Immature natural killer cell (primary cell): ENCODE data around the gene CYBRD1. TPM values are rescaled to one million over a fixed set of nuclear protein-coding genes. Genes with fewer than 3 reads are reported as not detected.

Experiments
- DNase-seq, 3 donors: peaks; one replicate each; pipeline ENCODE4 v3.0.0; 2022; ENCODE audit warnings: mixed read lengths in 1 of 3
- H3K27ac Mint-ChIP-seq, 6 donors: one replicate each; pipeline ENCODE4 v1.8.0; 2020; ENCODE audit warnings: mixed read lengths in 6 of 6, mild to moderate bottlenecking in 5 of 6, inconsistent platforms in 4 of 6, moderate library complexity in 3 of 6
- H3K27me3 Mint-ChIP-seq, 3 donors: one replicate each; pipeline ENCODE4 v1.8.0; 2020 to 2021; ENCODE audit warnings: low read depth in 3 of 3, mild to moderate bottlenecking in 3 of 3, mixed read lengths in 3 of 3, moderate library complexity in 3 of 3, inconsistent platforms in 1 of 3
- H3K36me3 Mint-ChIP-seq, 3 donors: one replicate each; pipeline ENCODE4 v1.8.0; 2020; ENCODE audit warnings: mixed read lengths in 3 of 3, inconsistent platforms in 2 of 3, mild to moderate bottlenecking in 2 of 3
- H3K4me1 Mint-ChIP-seq, 2 donors: one replicate each; pipeline ENCODE4 v1.8.0; 2020; ENCODE audit warnings: inconsistent platforms in 2 of 2, mild to moderate bottlenecking in 2 of 2, mixed read lengths in 2 of 2, moderate library complexity in 1 of 2
- H3K4me3 Mint-ChIP-seq, 5 donors: one replicate each; pipeline ENCODE4 v1.8.0; 2020; ENCODE audit warnings: mild to moderate bottlenecking in 5 of 5, mixed read lengths in 5 of 5, inconsistent platforms in 3 of 5, moderate library complexity in 3 of 5
- H3K9me3 Mint-ChIP-seq, 6 donors: one replicate each; pipeline ENCODE4 v1.8.0; 2020; ENCODE audit warnings: mild to moderate bottlenecking in 6 of 6, mixed read lengths in 6 of 6, inconsistent platforms in 4 of 6, moderate library complexity in 3 of 6
- polyA plus RNA-seq, 3 donors: library from polyadenylated mRNA; unstranded; fragments of 300-500 nt; fragmentation: Illumina TruSeq; gene quantifications; one replicate each; pipeline ENCODE4 v1.2.3, GENCODE V29; 2021

CYBRD1 gene
- polyA plus RNA-seq, 3 donors from 2014 or later: 17.4 to 32.1 (median 22.3) TPM

DNA sequence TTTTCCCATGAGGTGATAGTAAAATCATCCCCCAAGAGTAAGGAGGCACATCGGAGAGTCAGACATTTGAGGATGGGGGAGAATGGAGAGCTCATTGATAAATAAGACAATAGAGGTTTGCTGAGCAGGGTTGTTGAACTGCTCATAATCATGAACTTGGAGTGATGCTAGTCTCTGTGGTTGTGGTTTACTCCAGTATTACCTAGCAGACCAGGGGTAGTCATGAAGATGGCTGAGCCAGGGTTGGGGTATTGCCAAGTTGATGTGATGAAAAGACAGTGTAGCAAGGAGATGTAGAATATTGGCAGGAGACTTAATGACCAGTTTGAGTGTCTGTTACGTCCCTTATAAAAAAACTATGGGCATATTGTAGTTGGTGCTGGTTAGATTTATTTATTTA lies 25.4 kb downstream of the CYBRD1 start:
- H3K4me3 Mint-ChIP-seq: no peak overlapping the region
- DNase-seq: no peak
- peaks cover 0 to 2% (median 0%) of the 10 kb centered on the region in 3 donors for H3K27me3 Mint-ChIP-seq
- H3K27ac Mint-ChIP-seq: peak overlapping the region in 1 of 6 donors; percentile 59
- no peaks in the 10 kb centered on the region for H3K9me3 Mint-ChIP-seq
- H3K36me3 Mint-ChIP-seq: peaks cover 0 to 4% (median 3%) of the 10 kb centered on the region in 3 donors
- H3K4me1 Mint-ChIP-seq: peaks cover 8 to 20% of the 10 kb centered on the region in 2 donors

- peaks cover 8 to 20% of the 10 kb centered on the region in 2 donors for H3K4me1 Mint-ChIP-seq
- H3K27me3 Mint-ChIP-seq: peaks cover 0 to 4% (median 2%) of the 10 kb centered on the region in 3 donors
- H3K36me3 Mint-ChIP-seq: peaks cover 4 to 8% (median 5%) of the 10 kb centered on the region in 3 donors
- no peak for DNase-seq
- no peak overlapping the region for H3K4me3 Mint-ChIP-seq
- no peaks in the 10 kb centered on the region for H3K9me3 Mint-ChIP-seq
- no peak overlapping the region for H3K27ac Mint-ChIP-seq
These were observed 28.3 kb downstream of the CYBRD1 start for GRCh38 chr2:171550613-171551012.

- Mint-ChIP-seq H3K4me1 (peaks cover 3 to 10% of the 10 kb centered on the region in 2 donors), H3K9me3 (no peaks in the 10 kb centered on the region), H3K27ac (no peak overlapping the region), H3K27me3 (peaks cover 0 to 4% (median 2%) of the 10 kb centered on the region in 3 donors), H3K36me3 (peaks cover 9 to 15% (median 10%) of the 10 kb centered on the region in 3 donors), H3K4me3 (no peak overlapping the region)
- no peak for DNase-seq
These were observed 29.6 kb downstream of the CYBRD1 start for GRCh38 chr2:171551836-171552235.

DNA sequence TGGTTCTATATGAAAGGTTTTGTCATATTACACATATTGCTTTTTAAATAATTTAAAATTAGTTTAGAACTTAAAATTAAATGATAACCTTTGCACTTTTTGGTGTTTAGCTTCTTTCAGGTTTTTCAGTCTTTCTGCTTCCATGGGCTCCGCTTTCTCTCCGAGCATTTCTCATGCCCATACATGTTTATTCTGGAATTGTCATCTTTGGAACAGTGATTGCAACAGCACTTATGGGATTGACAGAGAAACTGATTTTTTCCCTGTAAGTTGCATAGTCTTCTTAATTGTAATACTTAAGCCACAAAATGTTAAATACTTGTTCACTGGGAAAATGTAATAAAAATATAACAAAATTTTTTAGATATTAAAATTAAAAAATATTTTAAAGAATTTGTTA lies 31.0 kb downstream of the CYBRD1 start:
- Mint-ChIP-seq H3K27ac (no peak overlapping the region), H3K27me3 (peaks cover 0 to 4% (median 2%) of the 10 kb centered on the region in 3 donors), H3K9me3 (no peaks in the 10 kb centered on the region), H3K4me3 (no peak overlapping the region), H3K36me3 (peaks cover 9 to 15% (median 10%) of the 10 kb centered on the region in 3 donors), H3K4me1 (no peaks in the 10 kb centered on the region)
- DNase-seq: no peak

DNA sequence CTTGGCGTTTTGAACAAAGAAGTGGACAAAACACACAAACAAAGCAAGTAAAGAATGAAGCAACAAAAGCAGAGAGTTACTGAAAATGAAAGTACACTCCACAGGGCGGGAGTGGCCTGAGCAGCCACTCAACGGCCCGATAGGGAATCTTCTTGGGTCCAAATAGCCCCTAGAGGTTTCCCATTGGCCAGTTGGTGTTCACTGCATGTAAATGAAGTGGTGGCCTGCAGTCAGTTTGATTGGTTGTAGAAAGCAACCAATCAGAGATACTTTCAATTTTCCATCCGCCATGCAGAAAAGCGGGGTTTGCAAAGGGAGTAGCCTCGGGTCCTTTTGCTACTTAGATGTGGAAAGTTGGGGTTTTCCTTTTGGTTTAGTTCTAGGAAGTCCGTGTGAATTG lies 31.6 kb downstream of the CYBRD1 start:
- peaks cover 0 to 4% (median 3%) of the 10 kb centered on the region in 3 donors for H3K27me3 Mint-ChIP-seq
- no peaks in the 10 kb centered on the region for H3K4me1 Mint-ChIP-seq
- peaks cover 9 to 15% (median 10%) of the 10 kb centered on the region in 3 donors for H3K36me3 Mint-ChIP-seq
- DNase-seq: peak in 1 of 3 donors; percentile 62
- H3K9me3 Mint-ChIP-seq: no peaks in the 10 kb centered on the region
- peak overlapping the region in 1 of 6 donors; percentile 35 for H3K27ac Mint-ChIP-seq
- H3K4me3 Mint-ChIP-seq: peak overlapping the region in 1 of 5 donors; percentile 68

DNA sequence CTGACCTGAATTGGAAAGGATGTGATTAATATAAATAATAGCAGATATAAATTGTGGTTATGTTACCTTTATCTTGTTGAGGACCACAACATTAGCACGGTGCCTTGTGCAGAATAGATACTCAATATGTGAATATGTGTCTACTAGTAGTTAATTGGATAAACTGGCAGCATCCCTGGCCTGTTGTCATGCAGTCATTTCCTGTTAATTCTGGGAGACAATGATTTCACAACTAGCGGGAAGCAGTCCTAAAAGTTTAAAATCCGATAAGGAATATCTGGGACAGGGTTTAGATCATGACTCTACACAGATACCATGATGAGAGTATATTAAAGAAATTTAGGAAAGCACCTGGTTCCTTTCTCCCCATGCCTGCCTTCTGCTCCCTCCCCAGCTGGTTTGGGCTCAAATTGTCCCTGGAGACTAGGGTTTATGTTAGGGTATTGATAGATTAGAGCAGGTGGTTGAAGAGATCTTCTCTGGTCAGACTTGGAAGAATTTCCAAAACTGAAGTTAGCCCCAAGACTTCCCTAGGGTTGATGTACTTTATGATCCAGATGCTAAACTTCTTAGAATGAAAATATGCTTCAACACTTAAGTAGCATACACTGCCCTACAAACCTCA lies 32.8 kb downstream of the CYBRD1 start:
- Mint-ChIP-seq H3K36me3 (peaks cover 9 to 15% (median 10%) of the 10 kb centered on the region in 3 donors), H3K27ac (no peak overlapping the region), H3K4me3 (no peak overlapping the region), H3K27me3 (peaks cover 0 to 4% (median 4%) of the 10 kb centered on the region in 3 donors), H3K4me1 (no peaks in the 10 kb centered on the region), H3K9me3 (no peaks in the 10 kb centered on the region)
- DNase-seq: no peak

GRCh38 chr2:171557363-171557762 lies 35.1 kb downstream of the CYBRD1 start:
- H3K4me3 Mint-ChIP-seq: no peak overlapping the region
- H3K36me3 Mint-ChIP-seq: peaks cover 9 to 15% (median 10%) of the 10 kb centered on the region in 3 donors
- no peak for DNase-seq
- no peaks in the 10 kb centered on the region for H3K4me1 Mint-ChIP-seq
- H3K27me3 Mint-ChIP-seq: peaks cover 0 to 4% (median 2%) of the 10 kb centered on the region in 3 donors
- H3K9me3 Mint-ChIP-seq: no peaks in the 10 kb centered on the region
- H3K27ac Mint-ChIP-seq: no peak overlapping the region

GRCh38 chr2:171563301-171563700 lies 41.0 kb downstream of the CYBRD1 start:
- no peak overlapping the region for H3K27ac Mint-ChIP-seq
- peaks cover 0 to 3% (median 0%) of the 10 kb centered on the region in 3 donors for H3K27me3 Mint-ChIP-seq
- H3K36me3 Mint-ChIP-seq: no peaks in the 10 kb centered on the region
- H3K4me3 Mint-ChIP-seq: no peak overlapping the region
- no peaks in the 10 kb centered on the region for H3K9me3 Mint-ChIP-seq
- H3K4me1 Mint-ChIP-seq: no peaks in the 10 kb centered on the region
- DNase-seq: no peak

- no peak overlapping the region for H3K4me3 Mint-ChIP-seq
- H3K27ac Mint-ChIP-seq: no peak overlapping the region
- no peaks in the 10 kb centered on the region for H3K36me3 Mint-ChIP-seq
- H3K9me3 Mint-ChIP-seq: no peaks in the 10 kb centered on the region
- H3K27me3 Mint-ChIP-seq: peaks cover 0 to 2% (median 1%) of the 10 kb centered on the region in 3 donors
- no peaks in the 10 kb centered on the region for H3K4me1 Mint-ChIP-seq
- DNase-seq: no peak
These were observed 42.2 kb downstream of the CYBRD1 start for GRCh38 chr2:171564463-171564862.

- H3K4me3 Mint-ChIP-seq: no peak overlapping the region
- H3K9me3 Mint-ChIP-seq: no peaks in the 10 kb centered on the region
- no peak overlapping the region for H3K27ac Mint-ChIP-seq
- no peaks in the 10 kb centered on the region for H3K36me3 Mint-ChIP-seq
- DNase-seq: no peak
- no peaks in the 10 kb centered on the region for H3K4me1 Mint-ChIP-seq
- H3K27me3 Mint-ChIP-seq: peaks cover 0 to 2% (median 1%) of the 10 kb centered on the region in 3 donors
These were observed 43.8 kb downstream of the CYBRD1 start for GRCh38 chr2:171566057-171566456.

GRCh38 chr2:171566753-171567152 lies 44.5 kb downstream of the CYBRD1 start:
- Mint-ChIP-seq H3K27ac (no peak overlapping the region), H3K27me3 (peaks cover 0 to 2% (median 1%) of the 10 kb centered on the region in 3 donors), H3K4me1 (no peaks in the 10 kb centered on the region)

DNA sequence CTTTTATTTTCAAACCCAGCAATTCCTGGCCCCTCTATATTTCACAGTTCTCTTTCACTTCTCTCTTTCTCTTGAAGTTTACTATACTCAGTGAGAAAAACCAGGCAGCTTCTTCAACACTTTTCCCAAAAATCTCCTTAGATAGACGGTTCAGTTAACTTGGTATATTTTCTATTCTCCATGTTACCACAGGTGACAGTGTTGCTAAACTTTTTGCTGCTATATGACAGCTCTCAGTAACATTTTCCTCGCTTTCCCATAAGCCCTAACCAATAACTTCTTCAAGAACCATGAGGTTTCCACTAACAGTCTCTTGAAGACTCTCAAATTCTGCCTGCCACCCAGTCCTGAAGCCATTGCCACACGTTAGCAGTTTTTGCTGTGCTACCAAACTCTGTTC lies 45.8 kb downstream of the CYBRD1 start:
- no peak for DNase-seq
- peaks cover 0 to 2% (median 1%) of the 10 kb centered on the region in 3 donors for H3K27me3 Mint-ChIP-seq
- no peak overlapping the region for H3K4me3 Mint-ChIP-seq
- no peaks in the 10 kb centered on the region for H3K9me3 Mint-ChIP-seq
- H3K27ac Mint-ChIP-seq: no peak overlapping the region
- H3K4me1 Mint-ChIP-seq: no peaks in the 10 kb centered on the region
- H3K36me3 Mint-ChIP-seq: no peaks in the 10 kb centered on the region

More at GRCh38 chr2:171566753-171567152, 44.5 kb downstream of the CYBRD1 start:
- DNase-seq: no peak
- no peak overlapping the region for H3K4me3 Mint-ChIP-seq
- no peaks in the 10 kb centered on the region for H3K9me3 Mint-ChIP-seq
- H3K36me3 Mint-ChIP-seq: no peaks in the 10 kb centered on the region

DNA sequence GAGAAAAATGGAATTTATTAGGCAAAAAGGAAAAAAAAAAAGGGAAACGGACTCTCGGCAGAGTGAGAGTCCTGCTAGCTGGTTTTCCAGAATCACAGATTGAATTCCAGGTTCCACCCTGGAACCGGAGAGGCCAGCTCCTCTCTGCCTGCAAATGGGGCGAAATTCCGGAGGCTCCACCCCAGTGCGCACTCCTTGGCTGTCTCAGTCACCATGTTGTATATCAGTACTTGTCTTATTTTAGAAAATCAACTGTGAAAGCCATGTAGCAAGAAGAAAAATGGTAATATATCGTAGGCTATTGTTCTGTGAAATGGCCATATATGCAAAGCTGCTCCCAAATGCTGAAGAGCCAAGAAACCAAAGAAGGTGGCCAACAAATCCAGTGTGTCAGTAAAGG lies 49.4 kb downstream of the CYBRD1 start:
- DNase-seq: no peak
- Mint-ChIP-seq H3K4me3 (no peak overlapping the region), H3K4me1 (peaks cover 4 to 6% of the 10 kb centered on the region in 2 donors), H3K9me3 (no peaks in the 10 kb centered on the region), H3K27me3 (peaks cover 0 to 3% (median 2%) of the 10 kb centered on the region in 3 donors), H3K36me3 (no peaks in the 10 kb centered on the region), H3K27ac (no peak overlapping the region)

DNA sequence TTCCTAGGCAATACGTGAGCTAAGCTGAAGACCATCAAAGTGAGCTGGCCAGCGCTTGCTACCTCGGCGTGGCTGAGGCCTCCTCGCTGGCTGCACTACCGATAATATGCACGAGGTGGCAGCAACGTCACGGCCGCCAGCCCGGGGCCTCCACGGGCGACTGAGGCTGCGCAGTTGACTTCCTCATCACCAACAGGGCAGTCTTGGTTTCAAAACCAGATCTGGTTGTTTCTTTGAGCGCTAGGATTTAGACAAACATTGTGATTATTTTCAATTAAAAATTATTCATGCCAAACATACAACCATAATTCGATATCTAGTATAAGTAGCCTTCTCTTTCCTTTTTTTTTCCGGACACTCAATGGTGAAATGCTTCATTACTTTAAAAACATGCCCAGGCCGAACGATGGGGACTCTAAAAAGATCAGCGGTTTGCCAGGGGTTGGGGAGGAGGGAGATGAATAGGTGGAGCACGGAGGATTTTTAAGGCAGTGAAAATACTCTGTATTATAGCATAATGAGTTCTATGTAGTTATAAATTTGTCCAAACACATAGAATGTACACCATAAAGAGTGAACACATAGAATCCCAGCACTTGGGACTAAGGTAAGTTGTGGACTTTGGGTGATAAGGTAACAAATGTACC lies 52.0 kb downstream of the CYBRD1 start:
- no peaks in the 10 kb centered on the region for H3K36me3 Mint-ChIP-seq
- H3K4me3 Mint-ChIP-seq: peak overlapping the region in 4 of 5 donors; percentile 10 to 57 (median 28)
- no peaks in the 10 kb centered on the region for H3K9me3 Mint-ChIP-seq
- peaks cover 0 to 2% (median 0%) of the 10 kb centered on the region in 3 donors for H3K27me3 Mint-ChIP-seq
- DNase-seq: peak; percentile 66 to 80 (median 69)
- peak overlapping the region in 1 of 6 donors; percentile 56 for H3K27ac Mint-ChIP-seq
- H3K4me1 Mint-ChIP-seq: peaks cover 4 to 6% of the 10 kb centered on the region in 2 donors
